Posterior vena cava (tissue), 2 donors: ENCODE results near the gene CISD1. TPM values are rescaled to one million over a fixed set of nuclear protein-coding genes. Genes with fewer than 3 reads are reported as not detected.
"Not testable (repeated sequence)": the region's sequence is repeated elsewhere in the genome, so short reads cannot be mapped to it uniquely, and the experiment has no call there.

Experiments
- DNase-seq: peaks from one replicate; pipeline ENCODE4 v3.0.0-alpha.2; 2020; ENCODE audit warnings: low spot score
- intact Hi-C, 2 donors: fragments of 100-400 bp; cut with DNase I; formaldehyde crosslinking; loops; one replicate each; pipeline versions ENCODE4 v1.14.1 to v1.14.2; 2022 to 2023
- long read RNA-seq, 2 donors: library from polyadenylated mRNA; unstranded; transcript quantifications; one replicate each; pipeline ENCODE4 v2.0.0, GENCODE V29; 2020 to 2021
- total RNA-seq, 2 donors: library from RNA; stranded (reverse); fragmentation: NEBNext Ultra II Directional; extraction: Animal tissue kit (Norgen Biotek cat#: 25700); gene quantifications; one replicate each; pipeline ENCODE4 v1.2.1, GENCODE V29; 2021
- donor health status: DM: yes; HTN: yes; CAD: no.
- donor health status: DM: yes; HTN: yes; CAD: no.

CISD1 gene
- total RNA-seq = 10 to 100 TPM; 38.4 to 47.5 TPM
- long read RNA-seq, donor 1, transcript CISD1-201 (3 exons, 2,479 nt) = major isoform, 12 of 13 reads
- long read RNA-seq, donor 1, partial matches to known transcripts = 1 of 13 reads
- long read RNA-seq, donor 1, other reads (novel, unspliced or antisense) = 0 of 13 reads
- long read RNA-seq, donor 2, transcript CISD1-201 (3 exons, 2,479 nt) = major isoform, 30 of 33 reads
- long read RNA-seq, donor 2, partial matches to known transcripts = 2 of 33 reads
- long read RNA-seq, donor 2, other reads (novel, unspliced or antisense) = 1 of 33 reads

GRCh38 chr10:58268946-58269781 is at the start of gene CISD1:
Gene CISD1 (plus strand): TSS chr10:58269162. CDS start chr10:58269274, 112 bp downstream.
- intact Hi-C loops = no loop called here

GRCh38 chr10:58219875-58220274 is 49.1 kb upstream of the CISD1 start:
- no peak for DNase-seq
- intact Hi-C loops = no loop called here

More at GRCh38 chr10:58268946-58269781, at the start of gene CISD1:
- peak; percentile 98 for DNase-seq

- intact Hi-C loops = no loop called here
- DNase-seq = no peak
These were observed 48.1 kb upstream of the CISD1 start for GRCh38 chr10:58220769-58221451.

GRCh38 chr10:58225654-58226053 is 43.3 kb upstream of the CISD1 start:
- intact Hi-C loops = no loop called here
- no peak for DNase-seq

- DNase-seq = peak; percentile 58
- intact Hi-C loops = not testable (repeated sequence)
These were observed 39.1 kb upstream of the CISD1 start for GRCh38 chr10:58229856-58230255.

- no peak for DNase-seq
- intact Hi-C loops = no loop called here
These were observed 31.7 kb upstream of the CISD1 start for GRCh38 chr10:58237014-58237834.

- intact Hi-C loops = no loop called here
These were observed 29.3 kb upstream of the CISD1 start for GRCh38 chr10:58239561-58240169.

GRCh38 chr10:58240531-58240930 is 28.4 kb upstream of the CISD1 start:
- DNase-seq = no peak
- intact Hi-C loops = no loop called here

More at GRCh38 chr10:58239561-58240169, 29.3 kb upstream of the CISD1 start:
- no peak for DNase-seq

- intact Hi-C loops = no loop called here
- DNase-seq = no peak
These were observed 27.6 kb upstream of the CISD1 start for GRCh38 chr10:58241346-58241745.

GRCh38 chr10:58243269-58243668 is 25.7 kb upstream of the CISD1 start:
- intact Hi-C loops = no loop called here
- peak; percentile 54 for DNase-seq

GRCh38 chr10:58243801-58244200 is 25.2 kb upstream of the CISD1 start:
- DNase-seq, intact Hi-C loops: not testable (repeated sequence)

- DNase-seq, intact Hi-C loops: not testable (repeated sequence)
These were observed 24.7 kb upstream of the CISD1 start for GRCh38 chr10:58244242-58244641.

GRCh38 chr10:58244666-58245065 is 24.3 kb upstream of the CISD1 start:
- intact Hi-C loops, DNase-seq: not testable (repeated sequence)

GRCh38 chr10:58253184-58253583 is 15.8 kb upstream of the CISD1 start:
- intact Hi-C loops = no loop called here
- DNase-seq = no peak

GRCh38 chr10:58254644-58255043 is 14.3 kb upstream of the CISD1 start:
- intact Hi-C loops = no loop called here
- no peak for DNase-seq

- intact Hi-C loops, DNase-seq: not testable (repeated sequence)
These were observed 12.8 kb upstream of the CISD1 start for GRCh38 chr10:58256013-58256780.

GRCh38 chr10:58258977-58259692 is 9.8 kb upstream of the CISD1 start:
- DNase-seq = no peak
- intact Hi-C loops = no loop called here
